Measurements from ENCODE around the gene PMP22.
"Not testable (repeated sequence)": the region's sequence is repeated elsewhere in the genome, so short reads cannot be mapped to it uniquely, and the experiment has no call there.

PMP22 gene

GRCh38 chr17:15250135-15250860 is 14.8 kb downstream of the PMP22 start:
- no peak for DNase-seq

- DNase-seq = no peak
Measured at GRCh38 chr17:15249487-15249886, 15.6 kb downstream of the PMP22 start.

GRCh38 chr17:15247891-15248529 is 17.1 kb downstream of the PMP22 start:
- DNase-seq = no peak

- DNase-seq = no peak
Measured at GRCh38 chr17:15245054-15245453, 20.1 kb downstream of the PMP22 start.

DNA sequence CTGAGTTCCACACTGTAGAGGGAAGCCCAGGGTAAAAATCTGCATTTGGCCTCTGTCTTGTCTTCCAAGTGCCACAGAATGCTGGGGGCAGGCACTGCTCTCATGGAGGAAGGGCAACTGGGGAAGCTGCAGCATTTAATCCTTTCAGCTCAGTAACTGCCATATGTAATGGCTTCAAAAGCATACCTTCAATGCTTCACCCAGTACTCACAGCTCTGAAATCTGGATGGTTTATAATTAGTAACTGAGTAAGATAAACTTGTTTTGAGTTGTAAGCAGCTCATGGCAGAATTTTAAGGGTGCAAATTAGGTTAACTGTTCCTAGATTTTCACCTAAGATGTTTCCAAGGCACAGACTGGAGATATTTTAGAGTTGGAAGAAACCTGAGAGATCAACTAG is 24.5 kb downstream of the PMP22 start:
- no peak for DNase-seq

DNA sequence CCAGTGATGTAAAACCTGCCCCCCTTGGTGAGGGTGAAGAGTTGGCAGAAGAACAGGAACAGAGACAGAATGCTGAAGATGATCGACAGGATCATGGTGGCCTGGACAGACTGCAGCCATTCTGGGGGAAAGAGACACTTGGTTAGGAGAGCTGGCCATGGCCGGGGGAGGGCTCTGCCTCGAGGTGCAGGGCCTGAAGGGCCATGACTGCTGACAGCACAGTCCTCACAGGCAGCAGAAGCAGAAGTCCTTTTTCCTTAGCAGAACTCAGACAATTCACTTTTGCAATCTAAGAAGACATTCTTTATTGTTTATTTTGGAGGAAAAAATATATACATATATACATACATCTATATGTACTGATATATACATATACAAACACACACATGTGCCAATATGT is 25.6 kb downstream of the PMP22 start:
- DNase-seq = no peak

- no peak for DNase-seq
Measured at GRCh38 chr17:15238676-15239422, 26.3 kb downstream of the PMP22 start.

- no peak for DNase-seq
Measured at GRCh38 chr17:15238057-15238456, 27.1 kb downstream of the PMP22 start.

DNA sequence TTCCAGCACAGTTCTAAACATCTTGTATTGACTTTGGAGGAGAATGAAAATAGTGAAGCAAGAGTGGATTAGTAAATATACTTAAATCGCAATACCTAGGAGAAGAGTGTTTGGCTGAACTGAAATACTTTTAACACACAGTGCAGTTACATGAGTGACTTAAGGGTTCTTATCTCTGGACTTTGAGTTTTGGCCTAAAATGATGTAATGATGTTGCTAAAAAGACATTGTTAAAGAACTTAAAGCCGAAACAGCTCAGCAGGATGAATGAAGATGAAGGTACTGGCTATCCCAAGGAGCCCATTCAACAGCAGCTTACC is 28.1 kb downstream of the PMP22 start:
- DNase-seq = no peak

DNA sequence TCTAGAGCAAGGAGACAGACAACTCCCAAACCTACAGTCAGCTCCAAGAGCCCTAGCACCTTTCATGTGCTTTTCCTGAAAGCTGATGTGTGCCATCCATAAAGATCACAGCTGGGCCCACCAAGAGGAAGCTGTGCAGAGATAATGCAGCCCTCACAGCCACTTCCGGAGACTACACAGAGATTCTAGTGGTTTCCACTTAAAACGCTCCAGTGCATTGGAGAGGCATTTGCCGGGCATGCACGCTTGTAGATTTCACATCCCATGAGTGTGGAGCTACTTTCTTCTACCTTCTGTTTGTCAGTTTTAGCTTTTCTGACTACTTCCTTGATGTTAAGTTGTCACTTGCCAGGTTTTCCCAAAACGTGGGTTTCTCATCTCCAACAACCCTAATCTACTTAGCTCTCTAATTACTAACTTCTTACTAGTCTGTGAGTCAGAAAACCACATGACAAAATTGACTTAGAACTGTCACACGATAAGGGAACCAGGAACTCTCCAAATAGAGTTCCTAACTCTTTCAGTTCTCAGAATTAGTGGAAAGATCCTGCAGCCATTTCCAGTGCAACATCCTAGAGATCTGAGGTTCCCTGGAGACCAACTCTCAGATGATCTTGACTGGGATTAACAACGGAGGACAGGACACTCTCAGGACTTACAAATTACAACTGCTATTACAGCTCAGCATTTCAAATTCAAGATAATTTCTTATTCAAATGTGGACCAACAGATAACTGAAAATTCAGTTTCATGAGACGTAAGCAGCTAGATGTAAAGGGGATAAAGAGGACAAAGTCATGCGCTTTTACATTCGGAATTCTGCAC is 28.6 kb downstream of the PMP22 start:
- DNase-seq = no peak

DNA sequence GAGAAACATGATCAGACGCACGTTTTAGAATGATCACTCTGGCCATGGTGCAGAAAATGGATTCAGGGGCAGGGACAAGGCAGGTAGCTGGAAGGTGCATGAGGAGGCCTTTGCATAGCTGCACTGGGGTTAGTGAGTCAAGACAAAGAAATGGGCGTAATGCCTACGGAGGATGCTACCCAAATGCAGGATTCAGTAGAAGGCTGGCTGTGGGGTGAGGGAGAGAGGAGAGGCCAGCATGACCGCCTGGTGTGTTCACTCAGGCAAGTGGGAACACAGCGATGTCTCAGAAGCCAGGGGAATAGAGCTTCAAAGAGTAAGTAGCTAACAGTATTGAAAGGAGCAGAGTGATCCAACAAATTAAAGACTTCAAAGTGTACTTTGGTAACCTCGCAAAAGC is 31.2 kb downstream of the PMP22 start:
- no peak for DNase-seq

GRCh38 chr17:15233022-15233805 is 31.9 kb downstream of the PMP22 start:
- no peak for DNase-seq

GRCh38 chr17:15232517-15232915 is 32.6 kb downstream of the PMP22 start:
- no peak for DNase-seq

DNA sequence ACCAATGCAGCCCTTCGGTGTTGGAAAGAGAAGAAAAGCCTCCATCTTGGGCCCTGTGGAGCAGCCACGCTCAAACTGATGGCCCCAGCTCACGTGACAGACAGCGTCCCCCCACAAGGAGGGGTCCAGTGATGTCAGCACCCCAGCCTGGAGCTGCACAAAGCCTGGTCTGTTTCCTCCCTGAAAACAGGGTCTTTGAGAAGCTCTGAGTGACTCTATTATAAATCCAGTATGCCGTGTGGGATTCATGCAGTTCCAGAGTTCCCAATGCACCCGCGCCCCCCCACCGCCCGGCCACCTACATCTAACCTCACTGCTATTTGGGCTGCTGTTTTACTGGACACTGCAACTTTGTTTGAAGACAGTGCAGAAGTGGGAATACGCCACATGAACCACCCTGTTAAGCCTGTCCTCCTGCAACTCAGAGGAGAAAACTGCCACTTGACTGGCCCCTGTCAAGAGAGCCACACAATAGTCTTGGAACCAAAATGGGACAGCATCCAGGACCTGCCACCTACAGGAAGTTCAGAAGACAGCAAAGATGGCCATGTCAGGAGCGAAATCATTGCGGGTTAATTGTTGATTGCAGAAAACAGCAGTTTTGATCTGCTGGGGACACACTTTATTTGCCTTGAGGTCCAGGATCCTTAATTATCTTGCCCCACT is 33.1 kb downstream of the PMP22 start:
- no peak for DNase-seq

DNA sequence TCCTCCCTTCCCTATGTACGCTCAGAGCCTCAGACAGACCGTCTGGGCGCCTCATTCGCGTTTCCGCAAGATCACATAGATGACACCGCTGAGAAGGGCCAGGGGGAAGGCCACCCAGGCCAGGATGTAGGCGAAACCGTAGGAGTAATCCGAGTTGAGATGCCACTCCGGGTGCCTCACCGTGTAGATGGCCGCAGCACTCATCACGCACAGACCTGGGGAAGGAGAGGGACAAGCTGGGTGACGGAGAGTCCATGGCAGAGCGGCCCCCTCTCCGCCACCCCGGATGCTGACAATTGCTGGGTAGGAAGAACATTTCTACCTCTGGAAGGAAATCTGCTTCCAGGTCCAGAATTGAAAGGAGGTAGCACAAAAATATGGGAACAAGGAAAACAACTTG is 34.3 kb downstream of the PMP22 start:
- no peak for DNase-seq

DNA sequence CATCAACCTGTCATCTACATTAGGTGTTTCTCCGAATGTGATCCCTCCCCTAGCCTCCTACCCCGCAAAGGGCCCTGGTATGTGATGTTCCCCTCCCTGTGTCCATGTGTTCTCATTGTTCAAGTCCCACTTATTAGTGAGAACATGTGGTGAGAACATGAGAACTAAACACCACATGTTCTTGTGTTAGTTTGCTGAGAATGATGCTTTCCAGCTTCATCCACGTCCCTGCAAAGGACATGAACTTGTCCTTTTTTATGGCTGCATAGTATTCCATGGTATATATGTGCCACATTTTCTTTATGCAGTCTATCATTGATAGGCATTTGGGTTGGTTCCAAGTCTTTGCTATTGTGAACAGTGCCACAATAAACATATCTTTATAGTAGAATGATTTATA is 43.3 kb downstream of the PMP22 start:
- not testable (repeated sequence) for DNase-seq

DNA sequence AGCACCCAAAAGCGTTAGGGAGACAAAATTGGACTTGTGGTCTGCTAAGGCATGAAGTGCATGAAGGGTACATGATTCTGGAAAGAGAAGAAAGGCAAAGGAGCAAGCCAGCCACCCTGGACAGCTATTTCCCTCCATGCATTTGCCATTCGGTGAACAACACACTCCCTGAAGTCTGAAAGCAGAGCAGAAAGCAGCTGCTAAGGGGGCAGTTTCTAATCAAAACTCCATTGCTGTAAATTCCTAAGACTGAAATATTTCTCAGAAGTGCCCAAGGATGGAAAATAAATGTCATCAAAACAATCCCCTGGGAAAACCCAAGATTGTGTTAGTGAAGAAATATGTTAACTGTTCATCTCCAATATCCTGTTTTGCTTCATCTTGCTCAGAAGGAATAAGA is 44.3 kb downstream of the PMP22 start:
- DNase-seq = no peak

DNA sequence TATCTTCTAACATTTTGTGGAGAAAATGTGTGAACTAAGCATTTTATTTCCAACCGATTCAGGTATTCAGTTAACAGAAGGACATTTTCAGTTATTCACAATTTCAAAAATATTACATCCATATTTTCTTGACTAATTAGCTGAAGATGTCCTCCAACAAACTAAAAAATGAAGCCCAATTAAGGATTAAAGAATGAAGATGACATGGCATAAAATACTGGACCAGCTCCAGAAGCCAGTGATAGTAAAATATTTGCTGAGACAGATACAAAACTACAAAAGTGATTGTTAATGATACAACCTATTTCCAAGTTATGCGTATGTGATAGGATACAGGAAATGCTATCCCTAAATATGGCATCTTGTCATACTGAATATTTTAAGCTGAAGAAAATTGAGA is 48.6 kb downstream of the PMP22 start:
- no peak for DNase-seq

DNA sequence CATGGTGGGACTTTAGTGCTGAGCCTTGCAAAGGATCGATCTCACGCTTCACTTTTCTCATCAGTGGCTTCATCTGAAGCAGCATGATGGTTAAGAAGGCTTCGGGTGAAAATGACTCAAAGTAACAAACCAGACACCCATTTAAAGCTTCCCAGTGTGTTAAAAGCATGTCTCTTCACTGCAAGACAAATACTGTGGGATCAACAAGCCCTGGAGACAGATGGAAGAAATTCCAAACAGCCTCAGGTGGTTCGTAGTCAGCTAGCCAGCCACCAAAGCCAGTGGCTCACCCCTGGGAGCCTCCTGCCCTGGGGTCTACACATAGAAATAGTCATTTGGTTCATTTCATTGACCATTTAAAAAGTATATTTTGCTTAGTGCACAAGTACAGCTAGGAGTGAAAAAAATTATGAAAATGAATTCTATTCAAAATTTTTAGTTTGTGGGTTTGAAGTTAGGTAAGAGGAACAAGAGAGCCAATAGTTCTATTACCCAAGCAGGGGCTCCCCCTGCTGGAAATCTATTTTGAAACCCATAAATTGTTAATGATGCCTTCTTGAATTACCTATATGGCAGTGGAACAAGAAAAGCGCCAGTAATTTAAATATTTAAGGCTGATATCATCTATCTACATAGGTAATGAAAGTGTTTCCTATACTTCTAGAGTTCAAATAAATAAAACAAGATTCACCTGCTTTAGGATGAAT is 51.6 kb downstream of the PMP22 start:
- DNase-seq = peak; percentile 1

DNA sequence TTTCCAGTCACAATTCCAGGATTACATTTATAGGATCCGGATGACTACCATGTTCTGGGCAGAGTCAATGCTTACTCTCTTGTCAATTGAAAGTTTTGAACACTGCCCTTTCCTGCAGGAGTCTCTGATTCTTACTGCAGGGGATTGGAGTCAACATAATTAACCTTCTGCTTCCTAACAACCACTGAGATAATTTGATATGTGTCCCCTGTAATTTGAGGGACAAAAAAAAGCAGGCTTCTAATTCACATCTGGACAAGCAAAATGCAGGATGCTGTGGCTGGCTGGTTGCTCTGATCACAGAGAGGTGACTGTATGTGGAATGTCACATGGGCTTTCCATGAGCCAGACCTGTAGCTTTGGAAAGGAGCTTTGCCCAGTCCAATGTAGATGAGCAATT is 54.9 kb downstream of the PMP22 start:
- DNase-seq = no peak

- not testable (repeated sequence) for DNase-seq
Measured at GRCh38 chr17:15203062-15203461, 62.1 kb downstream of the PMP22 start.

Data from NCI-H526 treated with DMSO at 0.1 percent for 48 hours (cell line).